Large intestine (tissue), 3 donors: ENCODE data around the gene CPA1. TPM values are rescaled to one million over a fixed set of nuclear protein-coding genes. Genes with fewer than 3 reads are reported as not detected.

Experiments used
- DNase-seq, 2 donors: peaks; one replicate each; pipeline versions ENCODE4 v3.0.0 to v3.0.0-alpha.2; 2013
- H3K27ac ChIP-seq: one replicate; pipeline ENCODE4 v1.5.1; 2013; ENCODE audit warnings: low read length
- H3K27me3 ChIP-seq: 2 replicates; pipeline ENCODE4 v1.6.1; 2013; ENCODE audit warnings: low read length; ENCODE audit not compliant: control insufficient read depth, insufficient read depth
- H3K36me3 ChIP-seq: 2 replicates; pipeline ENCODE4 v1.6.1; 2013; ENCODE audit warnings: low read length; ENCODE audit not compliant: control insufficient read depth, insufficient read depth
- H3K4me1 ChIP-seq: one replicate; pipeline ENCODE4 v1.6.1; 2013; ENCODE audit warnings: low read length; ENCODE audit not compliant: control insufficient read depth, insufficient read depth
- H3K4me3 ChIP-seq: one replicate; pipeline ENCODE4 v1.5.1; 2013; ENCODE audit warnings: low read length
- H3K9me3 ChIP-seq: one replicate; pipeline ENCODE4 v1.6.1; 2013; ENCODE audit warnings: mild to moderate bottlenecking, low read depth, low read length, moderate library complexity; ENCODE audit not compliant: control insufficient read depth
- WGBS: methylation state at CpG from one replicate; pipeline ENCODE4 v1.1.5; 2013; ENCODE audit warnings: low lambda C conversion rate; ENCODE audit not compliant: insufficient coverage; 5-methylcytosine and 5-hydroxymethylcytosine counted together
- polyA plus RNA-seq: library from polyadenylated mRNA; unstranded; fragments of 120-200 nt; gene quantifications from one replicate; pipeline ENCODE4 v1.2.1, GENCODE V29; 2013

The CPA1 gene
- polyA plus RNA-seq, 1 donor, result 2.1 TPM

DNA sequence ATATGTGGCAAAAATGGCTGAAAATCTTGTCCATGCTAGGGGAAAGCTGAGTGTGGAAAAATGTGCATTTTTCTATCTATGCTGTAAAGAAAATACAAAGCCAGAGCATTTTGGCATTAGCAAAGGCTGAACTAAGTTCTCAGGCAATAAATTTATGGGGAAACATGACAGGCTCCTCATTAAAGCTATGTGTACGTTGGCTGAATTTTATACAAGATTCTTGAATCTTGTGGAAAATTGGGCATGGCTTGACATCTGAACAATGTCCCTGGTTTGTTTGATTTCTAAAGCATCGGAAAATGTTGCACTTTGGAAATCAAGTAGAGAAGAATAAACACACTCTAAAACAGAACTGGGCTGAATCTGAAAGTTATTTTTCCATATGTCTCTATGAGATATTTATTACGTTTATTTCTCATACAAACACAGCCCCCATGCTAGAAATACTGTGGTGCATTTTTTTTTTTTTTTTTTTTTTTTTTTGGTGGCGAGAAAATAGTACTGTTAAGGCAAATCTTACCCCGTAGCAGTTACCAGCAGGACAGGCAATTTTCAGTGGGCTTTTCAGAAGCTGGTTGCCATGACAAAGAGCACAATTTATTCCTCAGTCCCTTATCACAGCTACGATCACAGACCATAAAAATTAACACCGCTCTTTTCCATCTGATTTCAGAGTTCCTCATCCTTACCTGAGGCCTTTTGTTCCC, 16.9 kb downstream of the CPA1 start:
- Histone ChIP-seq H3K4me1 (peaks cover 40% of the 10 kb centered on the region), H3K27me3 (no peaks in the 10 kb centered on the region), H3K36me3 (no peaks in the 10 kb centered on the region), H3K9me3 (no peaks in the 10 kb centered on the region), H3K27ac (peak overlapping the region; percentile 27), H3K4me3 (no peak overlapping the region)
- WGBS, result 45% methylated on average over 2 of the region's 7 CpGs
- no peak for DNase-seq

DNA sequence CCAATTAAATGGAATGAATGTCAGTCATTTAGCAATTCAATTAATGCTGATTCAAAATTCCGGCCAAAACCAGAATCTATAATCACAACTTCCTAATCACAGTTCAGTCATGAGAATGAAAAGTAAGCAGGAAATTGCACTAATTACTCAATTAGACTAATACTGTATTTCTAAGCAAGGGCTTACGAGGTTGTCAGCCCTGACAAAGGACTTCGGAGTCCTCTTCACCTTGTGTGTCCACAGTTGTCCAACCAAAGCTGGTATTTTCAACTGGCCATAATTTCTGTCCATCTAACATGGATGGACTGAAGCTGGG, 17.4 kb downstream of the CPA1 start:
- Histone ChIP-seq H3K4me1 (peaks cover 38% of the 10 kb centered on the region), H3K36me3 (peaks cover 4% of the 10 kb centered on the region), H3K9me3 (no peaks in the 10 kb centered on the region), H3K4me3 (no peak overlapping the region), H3K27me3 (no peaks in the 10 kb centered on the region), H3K27ac (peak overlapping the region; percentile 27)
- DNase-seq, result no peak
- no CpG with 5 or more reads among the region's 3 CpGs for WGBS

DNA sequence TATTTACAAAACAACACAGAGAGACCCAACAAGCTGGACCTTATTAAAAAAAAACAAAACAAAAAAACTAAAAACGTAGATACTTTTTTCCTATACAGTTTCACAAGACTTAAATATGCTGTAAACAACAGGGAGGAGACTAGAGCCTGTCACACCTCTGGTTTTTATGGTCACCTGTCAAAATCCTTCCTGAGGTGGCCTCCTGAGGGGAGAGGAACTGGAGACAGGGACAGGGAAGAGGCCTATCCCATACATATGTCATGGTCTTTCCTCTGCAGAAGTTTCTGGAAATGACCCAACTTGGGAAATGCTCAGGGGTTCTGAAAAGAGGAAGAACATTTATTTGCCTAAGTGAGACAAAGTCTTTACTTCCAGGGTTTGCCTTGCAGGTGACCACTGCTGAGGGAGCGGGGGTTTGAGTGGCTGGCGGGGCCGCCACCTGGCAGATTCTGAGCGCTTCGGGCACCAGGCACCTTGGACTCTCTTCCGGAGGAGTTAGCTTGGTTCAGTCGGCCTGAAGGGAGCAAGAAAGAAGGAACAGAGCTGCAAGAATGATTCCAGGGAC, 18.3 kb downstream of the CPA1 start:
- peak in 1 of 2 donors; percentile 39 for DNase-seq
- 33% methylated on average over 1 of the region's 8 CpGs for WGBS
- peak overlapping the region; percentile 27 for H3K27ac ChIP-seq

GRCh38 chr7:130400120-130400572, 19.9 kb downstream of the CPA1 start:
- Histone ChIP-seq H3K36me3 (peaks cover 7% of the 10 kb centered on the region), H3K27me3 (no peaks in the 10 kb centered on the region), H3K9me3 (no peaks in the 10 kb centered on the region), H3K27ac (no peak overlapping the region), H3K4me1 (peaks cover 28% of the 10 kb centered on the region), H3K4me3 (no peak overlapping the region)
- WGBS, result 88% methylated on average over 1 of the region's 4 CpGs
- DNase-seq, result no peak

More for the DNA sequence above, 18.3 kb downstream of the CPA1 start:
- Histone ChIP-seq H3K4me1 (peaks cover 29% of the 10 kb centered on the region), H3K9me3 (no peaks in the 10 kb centered on the region), H3K4me3 (no peak overlapping the region), H3K27me3 (no peaks in the 10 kb centered on the region), H3K36me3 (peaks cover 7% of the 10 kb centered on the region)

GRCh38 chr7:130401101-130401500, 20.8 kb downstream of the CPA1 start:
- no peak overlapping the region for H3K4me3 ChIP-seq
- H3K27ac ChIP-seq, result no peak overlapping the region
- 100% methylated on average over 1 of the region's 1 CpG for WGBS
- H3K27me3 ChIP-seq, result no peaks in the 10 kb centered on the region
- no peak for DNase-seq
- H3K4me1 ChIP-seq, result peaks cover 26% of the 10 kb centered on the region
- H3K36me3 ChIP-seq, result peaks cover 7% of the 10 kb centered on the region
- no peaks in the 10 kb centered on the region for H3K9me3 ChIP-seq

DNA sequence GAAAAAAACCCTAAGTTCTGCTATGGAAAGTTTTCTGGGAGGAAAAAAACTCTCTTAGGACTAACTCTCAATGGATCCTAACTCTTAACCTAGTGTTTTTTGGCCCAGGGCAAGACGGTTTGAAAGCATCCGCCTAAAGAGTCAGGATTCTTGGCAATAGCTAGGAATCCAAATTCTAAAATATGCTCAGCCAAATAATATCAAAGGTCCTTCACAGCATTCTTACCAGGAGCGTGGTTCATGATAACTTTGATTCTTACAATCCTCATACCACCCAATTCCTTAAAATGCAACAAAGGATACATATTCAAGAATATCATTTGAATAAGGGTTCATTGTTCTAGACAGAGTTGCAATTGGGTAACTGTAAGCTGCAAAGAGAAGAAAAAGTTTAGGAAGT, 21.3 kb downstream of the CPA1 start:
- peaks cover 7% of the 10 kb centered on the region for H3K36me3 ChIP-seq
- H3K4me3 ChIP-seq, result no peak overlapping the region
- DNase-seq, result no peak
- H3K27ac ChIP-seq, result no peak overlapping the region
- no CpG with 5 or more reads among the region's 3 CpGs for WGBS
- no peaks in the 10 kb centered on the region for H3K9me3 ChIP-seq
- peaks cover 25% of the 10 kb centered on the region for H3K4me1 ChIP-seq
- H3K27me3 ChIP-seq, result no peaks in the 10 kb centered on the region

GRCh38 chr7:130405003-130405402, 24.7 kb downstream of the CPA1 start:
- 82% methylated on average over 1 of the region's 2 CpGs for WGBS
- Histone ChIP-seq H3K36me3 (peaks cover 7% of the 10 kb centered on the region), H3K4me3 (no peak overlapping the region), H3K27ac (no peak overlapping the region), H3K27me3 (no peaks in the 10 kb centered on the region), H3K4me1 (peaks cover 15% of the 10 kb centered on the region), H3K9me3 (no peaks in the 10 kb centered on the region)
- DNase-seq, result peak in 1 of 2 donors; percentile 64

- Histone ChIP-seq H3K9me3 (no peaks in the 10 kb centered on the region), H3K36me3 (no peaks in the 10 kb centered on the region), H3K4me1 (peaks cover 13% of the 10 kb centered on the region), H3K27me3 (no peaks in the 10 kb centered on the region), H3K4me3 (no peak overlapping the region), H3K27ac (no peak overlapping the region)
- DNase-seq, result no peak
- WGBS, result 100% methylated on average over 2 of the region's 3 CpGs
Measured at GRCh38 chr7:130409067-130409711, 28.9 kb downstream of the CPA1 start.

DNA sequence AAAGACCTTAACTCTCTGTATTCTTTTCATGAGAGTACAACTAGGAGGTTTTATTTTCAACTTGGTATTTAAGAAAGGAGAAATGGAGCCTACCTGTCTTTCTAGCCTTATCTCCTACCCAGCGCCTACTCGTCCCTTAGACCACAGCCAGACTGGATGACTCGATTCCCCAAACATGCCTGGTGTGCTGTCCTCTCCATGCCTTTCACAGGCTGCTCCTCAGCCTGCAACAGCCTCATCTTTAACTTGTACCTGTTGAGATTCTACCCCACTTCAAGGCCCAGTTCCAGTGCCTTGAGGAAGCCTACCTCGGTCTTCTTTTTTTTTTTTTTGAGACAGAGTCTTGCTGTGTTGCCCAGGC, 29.4 kb downstream of the CPA1 start:
- peaks cover 8% of the 10 kb centered on the region for H3K4me1 ChIP-seq

GRCh38 chr7:130410868-130411541, 30.7 kb downstream of the CPA1 start:
- Histone ChIP-seq H3K9me3 (no peaks in the 10 kb centered on the region), H3K36me3 (no peaks in the 10 kb centered on the region), H3K4me3 (no peak overlapping the region), H3K27ac (no peak overlapping the region), H3K4me1 (peaks cover 5% of the 10 kb centered on the region), H3K27me3 (no peaks in the 10 kb centered on the region)
- WGBS, result no CpG with 5 or more reads among the region's 4 CpGs
- no peak for DNase-seq

More for the DNA sequence above, 29.4 kb downstream of the CPA1 start:
- Histone ChIP-seq H3K27ac (no peak overlapping the region), H3K27me3 (no peaks in the 10 kb centered on the region), H3K4me3 (no peak overlapping the region), H3K36me3 (no peaks in the 10 kb centered on the region), H3K9me3 (no peaks in the 10 kb centered on the region)
- no CpG with 5 or more reads among the region's 4 CpGs for WGBS
- no peak for DNase-seq
